ENCODE results near the gene CPSF4.

CPSF4 gene

DNA sequence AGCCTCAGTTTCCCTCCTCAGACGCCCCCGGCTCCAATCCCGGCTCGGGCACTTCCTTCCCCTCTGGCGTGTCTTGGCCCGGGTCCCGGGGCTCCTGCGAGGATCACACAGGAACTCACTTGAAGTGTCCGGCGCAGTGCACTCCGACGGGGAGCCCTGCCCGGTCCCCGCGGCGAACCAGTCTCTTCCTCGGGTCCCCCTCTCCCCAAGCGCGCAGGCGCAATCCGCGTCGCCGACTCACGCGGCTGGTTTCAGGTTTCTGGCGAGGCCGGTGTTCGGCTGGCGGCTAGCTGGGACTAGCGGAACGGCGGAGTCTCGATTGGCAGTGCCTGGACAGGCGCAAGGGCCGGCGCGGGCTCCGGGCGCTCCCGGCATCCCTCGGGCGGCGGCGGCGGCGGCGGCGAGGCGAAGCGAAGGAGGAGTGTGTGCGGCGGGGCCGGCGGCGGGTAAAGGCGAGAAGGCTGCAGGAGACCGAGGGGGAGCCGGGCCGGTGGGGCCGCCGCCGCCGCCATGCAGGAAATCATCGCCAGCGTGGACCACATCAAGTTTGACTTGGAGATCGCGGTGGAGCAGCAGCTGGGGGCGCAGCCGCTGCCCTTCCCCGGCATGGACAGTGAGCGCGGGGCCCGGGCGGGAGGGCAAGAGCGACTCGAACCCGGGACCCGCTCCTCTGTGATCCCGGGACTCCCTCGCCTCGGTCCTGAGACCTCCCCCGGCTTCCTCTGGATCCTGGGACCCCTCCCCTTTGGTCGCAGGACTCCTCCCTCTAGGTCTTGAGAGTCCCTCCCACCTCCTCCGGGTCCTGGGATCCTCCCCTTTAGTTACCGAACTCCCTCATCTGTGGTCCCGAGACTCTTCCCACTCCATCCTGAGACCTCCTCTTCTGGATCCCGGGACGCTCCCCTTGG is at the start of gene CPSF4, which contains the start of gene PTCD1:
CPSF4 (plus strand) TSS at position 371 of the 908 bp plus-strand sequence; CDS start at position 511, 140 bp downstream.
PTCD1 (minus strand) TSS at position 226 of the 908 bp plus-strand sequence. CDS start 3,556 bp downstream, outside the sequence.
- DNase-seq (ENCODE audit: low spot score) = peak; percentile 91

DNA sequence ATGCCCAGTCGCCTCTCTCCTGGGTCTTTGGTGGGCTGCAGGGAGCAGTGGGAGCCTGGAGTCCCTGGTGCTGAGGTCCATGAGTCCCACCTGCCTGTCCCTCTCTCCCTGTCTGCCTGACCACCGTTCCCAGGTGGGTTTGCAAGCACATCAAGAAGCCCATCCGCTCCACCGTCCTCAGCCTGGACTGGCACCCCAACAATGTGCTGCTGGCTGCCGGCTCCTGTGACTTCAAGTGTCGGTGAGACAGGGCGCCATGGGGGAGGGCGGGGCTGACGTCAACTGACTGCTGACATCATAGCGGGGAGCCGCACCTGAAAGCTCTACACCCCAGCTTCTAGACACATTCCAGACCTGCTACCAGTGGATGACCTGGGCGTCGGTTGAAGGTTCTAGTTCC is 49.0 kb upstream of the CPSF4 start:
- DNase-seq (ENCODE audit: low spot score) = no peak

DNA sequence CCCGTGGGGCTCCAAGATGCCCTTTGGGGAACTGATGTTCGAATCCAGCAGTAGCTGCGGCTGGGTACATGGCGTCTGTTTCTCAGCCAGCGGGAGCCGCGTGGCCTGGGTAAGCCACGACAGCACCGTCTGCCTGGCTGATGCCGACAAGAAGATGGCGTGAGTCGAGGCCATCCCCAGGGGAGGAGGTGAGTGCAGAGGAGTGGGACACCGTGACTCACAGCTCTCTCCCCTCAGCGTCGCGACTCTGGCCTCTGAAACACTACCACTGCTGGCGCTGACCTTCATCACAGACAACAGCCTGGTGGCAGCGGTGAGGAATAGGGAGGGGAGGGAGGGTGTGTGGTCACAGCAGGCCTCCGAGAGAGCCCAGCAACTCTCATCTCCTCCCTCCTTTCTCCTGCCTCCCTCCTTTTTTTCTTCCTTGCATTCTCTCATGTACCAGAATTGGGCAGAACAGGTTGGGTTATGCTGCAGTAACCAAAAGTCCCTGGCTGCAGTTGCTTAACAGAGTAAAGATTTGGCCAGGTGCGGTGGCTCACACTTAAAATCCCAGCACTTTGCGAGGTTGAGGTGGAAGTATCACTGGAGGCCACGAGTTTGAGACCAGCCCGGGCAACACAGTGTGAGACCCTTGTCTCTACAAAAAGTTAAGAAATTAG is 47.7 kb upstream of the CPSF4 start:
- no peak for DNase-seq (ENCODE audit: low spot score)

DNA sequence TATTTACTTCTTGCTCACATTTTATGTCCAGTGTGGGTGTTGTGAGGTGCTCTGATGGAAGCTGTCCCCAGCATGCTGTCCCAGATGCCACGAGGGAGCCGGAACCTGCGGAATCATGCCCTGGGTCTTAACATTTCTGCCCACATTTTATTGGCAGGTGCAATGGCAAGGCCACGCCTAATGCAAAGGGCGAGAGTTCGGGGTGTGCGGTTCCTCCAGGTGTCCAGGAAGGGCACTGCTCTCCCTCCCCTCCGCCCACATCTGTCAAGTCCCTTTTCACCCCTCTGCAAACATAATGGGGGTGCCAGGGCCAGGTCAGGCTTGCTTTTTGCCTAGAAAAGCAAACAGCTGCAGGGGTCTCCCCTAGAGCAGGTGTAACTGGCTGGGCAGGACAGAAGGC is 46.7 kb upstream of the CPSF4 start:
- no peak for DNase-seq (ENCODE audit: low spot score)

GRCh38 chr7:99392659-99393354 is 45.9 kb upstream of the CPSF4 start:
- DNase-seq (ENCODE audit: low spot score) = no peak

GRCh38 chr7:99393355-99394187 is 45.2 kb upstream of the CPSF4 start:
- DNase-seq (ENCODE audit: low spot score) = no peak

- DNase-seq (ENCODE audit: low spot score) = no peak
Observed at GRCh38 chr7:99394188-99394502, 44.6 kb upstream of the CPSF4 start.

DNA sequence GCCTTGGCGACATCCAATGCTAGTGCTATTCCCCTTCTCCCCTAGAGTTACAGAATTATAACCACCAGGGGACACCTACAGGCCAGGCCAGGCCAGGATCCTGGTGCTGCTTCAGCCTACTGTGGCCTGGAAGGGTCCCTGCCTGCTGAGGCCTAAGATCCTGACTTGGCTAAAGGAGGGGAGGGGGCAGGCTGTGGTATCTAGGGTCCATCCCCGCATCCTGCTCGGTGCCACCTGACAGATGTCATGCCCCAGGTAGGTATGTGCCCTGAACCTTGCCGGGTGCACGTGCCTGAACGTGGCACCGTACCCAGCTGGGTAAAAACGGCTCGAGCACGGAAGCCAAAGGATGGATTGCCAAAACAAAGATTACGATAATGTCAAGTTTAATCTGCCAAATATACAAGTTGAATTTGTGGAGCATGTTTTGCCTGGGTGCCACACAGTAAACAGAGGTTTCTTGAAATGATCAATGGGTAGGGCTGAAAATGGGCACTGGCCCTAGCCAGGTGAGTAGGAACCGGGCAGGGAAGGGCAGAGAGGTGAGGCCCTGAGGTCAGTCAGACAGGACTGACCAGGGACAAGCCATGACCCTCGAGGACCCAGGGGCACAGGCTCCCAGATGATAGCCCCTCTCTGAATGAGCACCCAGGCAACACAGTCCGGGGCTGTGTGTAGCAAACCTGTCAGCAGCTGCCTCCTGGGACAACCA is 43.0 kb upstream of the CPSF4 start:
- no peak for DNase-seq (ENCODE audit: low spot score)

DNA sequence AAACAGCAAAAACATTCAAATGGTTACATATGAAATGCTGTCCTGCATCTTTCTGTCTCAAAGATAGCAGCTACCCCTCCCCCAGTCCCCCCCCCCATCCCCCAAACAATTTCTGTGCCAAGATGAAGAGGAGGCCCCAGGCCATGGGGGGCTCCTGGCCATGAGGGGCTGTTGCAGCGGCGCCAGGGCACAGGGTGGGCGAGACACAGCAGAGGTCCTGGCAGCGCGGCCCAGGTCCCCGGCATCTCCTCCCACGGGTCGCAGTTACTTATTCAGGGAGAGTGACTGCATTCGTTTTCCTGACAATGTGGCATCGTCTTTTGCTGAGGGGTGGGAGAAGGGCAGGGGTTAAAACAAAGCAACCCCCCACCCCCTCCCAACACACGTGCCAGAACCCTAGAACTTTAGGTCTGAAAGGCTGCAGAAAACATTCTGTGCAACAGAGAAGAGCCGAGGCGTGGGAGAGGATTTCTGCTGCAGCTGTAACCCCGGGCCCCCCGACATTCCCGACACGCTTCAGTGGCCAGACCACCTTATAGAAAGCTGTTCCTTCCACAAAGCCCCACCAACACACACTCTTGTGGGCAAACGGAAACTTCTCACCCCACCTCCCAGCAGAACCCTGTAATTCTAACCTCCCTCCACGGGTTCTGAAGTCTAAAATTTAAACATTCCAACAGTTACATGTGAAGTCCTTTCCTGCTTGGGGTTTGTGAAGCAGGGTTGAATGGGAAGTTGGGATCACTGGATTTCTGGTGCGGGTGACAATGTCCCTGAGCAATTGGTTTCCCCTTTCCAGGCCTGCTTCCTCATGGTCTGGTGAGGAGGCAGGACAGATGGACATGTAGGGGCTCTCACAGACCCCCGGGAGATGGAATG is 42.1 kb upstream of the CPSF4 start:
- no peak for DNase-seq (ENCODE audit: low spot score)

DNA sequence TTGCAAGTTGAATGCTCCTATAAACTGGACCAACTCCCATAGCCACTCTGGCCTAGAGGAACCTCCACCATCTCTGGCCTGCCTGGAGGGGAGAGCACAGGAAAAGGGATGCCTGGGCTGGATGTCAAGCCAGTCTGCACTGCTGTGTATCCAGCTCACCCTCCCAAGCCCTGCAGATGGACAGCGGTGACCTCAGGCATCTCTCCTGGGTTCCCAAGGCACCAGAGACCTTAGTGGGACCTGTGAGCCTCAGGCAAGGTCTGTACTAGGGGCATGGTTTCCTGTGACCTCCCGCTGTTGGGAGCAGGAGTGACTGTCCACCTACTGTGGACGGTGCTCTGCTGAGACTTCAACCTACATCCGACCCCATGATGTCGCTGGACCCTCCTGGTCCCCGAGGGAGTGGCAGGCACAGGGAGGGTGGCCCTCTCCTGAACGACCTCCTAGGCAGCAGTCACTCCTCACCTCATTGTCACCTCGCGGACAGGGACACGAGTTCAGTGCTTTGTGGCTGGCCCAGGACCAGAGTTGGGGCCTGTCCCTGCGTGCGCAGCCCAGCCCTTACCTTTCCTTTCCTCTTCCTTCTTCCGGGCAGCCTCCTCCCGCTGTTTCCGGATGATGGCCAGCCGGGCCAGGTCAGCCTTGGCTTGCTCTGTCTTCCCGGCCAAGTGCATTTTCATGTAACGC is 41.3 kb upstream of the CPSF4 start:
- no peak for DNase-seq (ENCODE audit: low spot score)

- no peak for DNase-seq (ENCODE audit: low spot score)
Observed at GRCh38 chr7:99398891-99399445, 39.8 kb upstream of the CPSF4 start.

DNA sequence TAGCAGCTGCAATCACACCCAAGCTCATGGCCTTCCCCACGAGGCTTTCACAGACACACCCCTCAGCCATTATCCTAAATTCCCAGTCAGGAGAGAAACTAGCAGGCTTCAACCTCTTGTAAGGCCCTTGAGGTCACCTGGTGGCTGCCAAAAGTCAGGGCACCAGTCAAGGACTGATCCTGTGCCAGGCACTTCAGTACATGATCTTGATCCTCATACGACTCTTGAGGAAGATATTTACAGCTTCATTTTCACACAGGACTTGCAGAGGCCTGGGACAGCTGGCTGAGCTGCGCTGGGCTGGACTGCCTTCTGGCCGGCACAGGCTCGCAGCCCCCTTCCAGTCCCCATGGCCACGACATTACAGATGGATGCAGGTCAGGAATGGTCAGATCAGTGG is 39.1 kb upstream of the CPSF4 start:
- no peak for DNase-seq (ENCODE audit: low spot score)

GRCh38 chr7:99402854-99403253 is 35.9 kb upstream of the CPSF4 start:
- DNase-seq (ENCODE audit: low spot score) = no peak

GRCh38 chr7:99403764-99404163 is 35.0 kb upstream of the CPSF4 start:
- DNase-seq (ENCODE audit: low spot score) = no peak

DNA sequence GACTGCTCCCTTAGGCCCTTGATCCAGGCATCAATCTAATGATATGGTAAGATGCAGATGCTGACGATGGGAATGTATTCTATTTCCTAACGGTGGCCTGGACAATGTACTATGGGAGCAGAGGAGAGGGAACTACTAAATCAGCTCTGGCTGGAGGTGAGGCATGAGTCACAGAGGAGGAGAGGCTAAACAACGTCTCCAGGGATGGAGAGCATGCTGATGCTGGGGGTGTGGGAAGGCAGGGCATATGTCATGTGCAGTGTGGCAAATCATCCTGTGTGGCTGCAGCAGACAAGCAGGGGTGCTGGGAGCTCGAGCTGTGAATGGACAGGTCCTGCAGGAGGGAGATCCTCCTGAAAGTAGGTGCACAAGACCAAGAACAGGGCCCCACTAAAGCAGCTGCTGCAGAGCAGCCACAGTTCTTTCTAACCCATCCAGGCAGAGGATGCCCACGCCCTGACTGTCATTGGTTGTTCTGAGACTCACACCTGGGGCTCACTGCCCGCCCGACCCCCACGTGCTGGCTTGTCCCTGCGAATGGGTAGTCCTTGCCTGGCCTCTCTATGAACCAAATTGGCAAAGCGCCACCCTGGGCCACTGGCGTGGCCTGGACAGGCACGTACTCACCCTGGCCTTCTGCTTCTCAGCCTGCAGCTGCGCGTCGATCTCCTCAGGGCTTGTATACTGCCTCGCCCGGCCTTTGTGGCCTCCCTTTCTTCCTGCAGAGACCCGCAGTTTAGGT is 34.3 kb upstream of the CPSF4 start:
- no peak for DNase-seq (ENCODE audit: low spot score)

DNA sequence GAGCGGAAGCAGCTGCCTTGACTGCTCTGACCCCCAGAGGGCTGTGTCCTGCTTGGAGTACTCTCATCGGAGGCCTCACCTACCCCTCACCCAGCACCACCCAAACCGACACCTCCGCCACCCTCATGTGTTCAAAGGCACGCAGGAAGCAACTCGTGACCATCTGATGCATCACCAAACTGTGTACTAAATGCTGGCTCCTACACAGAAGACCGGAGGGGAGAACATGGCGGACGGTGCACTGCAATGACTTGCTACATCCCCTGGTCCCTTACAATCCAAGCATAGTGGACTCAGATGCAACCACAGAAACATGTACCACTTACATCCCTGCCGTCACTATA is 33.8 kb upstream of the CPSF4 start:
- no peak for DNase-seq (ENCODE audit: low spot score)

DNA sequence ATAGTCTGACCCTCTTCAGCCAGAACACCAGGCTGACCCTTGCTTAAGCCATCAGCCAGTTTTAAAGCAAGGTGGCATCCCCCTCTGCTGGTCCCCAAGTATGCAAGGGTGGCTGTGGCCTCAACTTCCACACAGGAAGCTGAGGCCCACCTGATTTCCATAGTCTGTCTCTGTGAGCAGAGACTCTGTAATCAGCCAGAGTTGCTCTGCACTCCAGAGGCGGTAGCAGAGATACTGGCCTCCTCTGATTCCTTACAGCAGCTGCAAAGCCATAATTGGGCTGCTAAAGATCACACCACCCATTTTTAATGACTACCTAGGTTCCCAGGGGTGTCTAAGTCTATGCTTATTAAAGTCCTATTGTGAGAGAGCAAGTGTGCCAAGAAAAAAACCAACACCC is 32.2 kb upstream of the CPSF4 start:
- no peak for DNase-seq (ENCODE audit: low spot score)

DNA sequence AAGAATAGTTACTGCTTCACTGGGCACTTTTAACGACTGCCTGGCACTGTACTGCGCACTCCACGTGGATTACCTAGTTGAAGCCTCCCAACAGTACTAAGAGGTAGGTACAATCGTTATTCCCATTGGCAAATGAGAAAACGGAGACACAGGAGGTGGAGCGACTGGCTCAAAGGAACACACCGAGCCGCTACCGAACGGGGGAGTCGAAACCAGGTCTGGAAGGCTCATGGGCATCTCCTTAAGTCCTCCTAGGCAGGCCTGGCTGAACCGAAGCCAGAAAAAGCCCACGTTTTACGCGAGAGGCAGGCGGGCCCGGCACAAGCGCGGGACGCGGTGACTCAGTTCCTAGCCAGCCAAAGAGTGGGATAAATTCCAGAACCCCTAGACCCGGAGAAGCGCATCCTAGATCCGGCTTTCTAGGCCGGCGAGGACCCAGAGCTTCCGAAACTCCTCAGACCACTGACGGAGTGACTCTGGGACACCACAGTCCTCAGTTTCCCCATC is 30.8 kb upstream of the CPSF4 start:
- DNase-seq (ENCODE audit: low spot score) = no peak
